HCT116 (cell line): ENCODE data around the gene LASP1NB.

Source experiments
- ATAC-seq: fragments of 200-7000 bp; cut with Tn5 transposase; 2 replicates; pipeline ENCODE4 v1.9.1; 2020; ENCODE audit warnings: mild to moderate bottlenecking, moderate library complexity
- BruUV-seq: library from RNA; stranded (reverse); fragments of 400-500 nt; replicated peaks from 2 replicates; lab custom pipeline; 2021; lab: Mats Ljungman, UMichigan
- CTCF ChIA-PET: fragments of 300-600 bp; sonication (Branson Sonifier 250); formaldehyde crosslinking; loops from one replicate; lab custom pipeline; 2021; ENCODE audit warnings: antibody characterized with exemption; lab: Charles Lee
- POLR2A ChIA-PET: fragments of 300-600, 350-600 bp; sonication (Branson Sonifier 250); formaldehyde crosslinking; loops from one replicate; lab custom pipeline; 2021; ENCODE audit warnings: antibody characterized with exemption; lab: Charles Lee
- RAD21 ChIA-PET, 2 experiments: fragments of 300-600 bp; sonication (Branson Sonifier 250); formaldehyde crosslinking; loops; one replicate each; lab custom pipeline; 2023; ENCODE audit warnings: low total read pairs in 2 of 2; ENCODE audit not compliant: uncharacterized antibody in 2 of 2, unreplicated experiment in 2 of 2, low non-redundant PET in 1 of 2; lab: Charles Lee
- DNase-seq: peaks from one replicate; pipeline ENCODE4 v3.0.0-alpha.2; 2010; ENCODE audit warnings: low read depth, low spot score
- H2AFZ ChIP-seq: fragments of 200-600 bp; shearing (Covaris generic), sonication (generic); 2 replicates; pipeline ENCODE4 v1.6.1; 2017; ENCODE audit warnings: low read depth, mixed run types, mixed read lengths, antibody characterized with exemption, low read length; ENCODE audit not compliant: poor library complexity, severe bottlenecking
- H3K27ac ChIP-seq: 2 replicates; pipeline ENCODE4 v1.5.1; 2012; ENCODE audit warnings: low read depth, low read length
- H3K27me3 ChIP-seq: fragments of 200-600 bp; sonication (generic); 2 replicates; pipeline ENCODE4 v1.6.1; 2016; ENCODE audit warnings: mixed run types, low read length, mixed read lengths; ENCODE audit not compliant: insufficient read depth
- H3K36me3 ChIP-seq, 2 experiments: fragments of 200-500 bp in 1 of 2; fragments of 200-600 bp in 1 of 2; sonication (Bioruptor generic) in 1 of 2; sonication (generic) in 1 of 2; 2 replicates each; pipeline versions ENCODE4 v1.5.1 to v1.6.1; 2014 to 2016; ENCODE audit warnings: low read length in 2 of 2, inconsistent platforms in 1 of 2, mixed read lengths in 1 of 2, mixed run types in 1 of 2; ENCODE audit not compliant: insufficient read depth in 2 of 2, control insufficient read depth in 1 of 2
- H3K4me1 ChIP-seq, 2 experiments: fragments of 200-600 bp in 1 of 2; sonication (generic) in 1 of 2; 2 replicates each; pipeline versions ENCODE4 v1.5.1 to v1.6.1; 2012 to 2017; ENCODE audit warnings: low read length in 2 of 2, inconsistent platforms in 1 of 2, mild to moderate bottlenecking in 1 of 2, mixed read lengths in 1 of 2, mixed run types in 1 of 2, moderate library complexity in 1 of 2; ENCODE audit not compliant: insufficient read depth in 2 of 2, control insufficient read depth in 1 of 2
- H3K4me2 ChIP-seq: fragments of 200-600 bp; sonication (generic); 2 replicates; pipeline ENCODE4 v1.6.1; 2017; ENCODE audit warnings: mixed run types, low read length, mixed read lengths
- H3K4me3 ChIP-seq, 2 experiments: fragments of 200-600 bp in 1 of 2; sonication (generic) in 1 of 2; replicated peaks in 1 of 2; 2 replicates each; pipeline ENCODE4 v1.5.1; 2011 to 2016; ENCODE audit warnings: low read length in 2 of 2, control low read depth in 1 of 2, low read depth in 1 of 2, mild to moderate bottlenecking in 1 of 2, mixed read lengths in 1 of 2, mixed run types in 1 of 2
- H3K79me2 ChIP-seq: fragments of 200-600 bp; sonication (generic); 2 replicates; pipeline ENCODE4 v1.6.1; 2017; ENCODE audit warnings: mild to moderate bottlenecking, mixed run types, low read length, moderate library complexity, mixed read lengths; ENCODE audit not compliant: insufficient read depth
- H3K9ac ChIP-seq: fragments of 200-600 bp; sonication (generic); 2 replicates; pipeline ENCODE4 v1.6.1; 2016; ENCODE audit warnings: low read length, mixed read lengths
- H3K9me2 ChIP-seq: fragments of 200-600 bp; sonication (generic), shearing (Covaris generic); 2 replicates; pipeline ENCODE4 v1.6.1; 2017; ENCODE audit warnings: mixed run types, mild to moderate bottlenecking, moderate library complexity; ENCODE audit not compliant: insufficient read depth
- H3K9me3 ChIP-seq, 2 experiments: fragments of 200-500 bp in 1 of 2; fragments of 200-600 bp in 1 of 2; sonication (Bioruptor generic) in 1 of 2; sonication (generic) in 1 of 2; 2 replicates each; pipeline ENCODE4 v1.6.1; 2014 to 2017; ENCODE audit warnings: low read length in 2 of 2, mixed read lengths in 2 of 2, inconsistent platforms in 1 of 2, low read depth in 1 of 2, mild to moderate bottlenecking in 1 of 2, mixed run types in 1 of 2, moderate library complexity in 1 of 2; ENCODE audit not compliant: control insufficient read depth in 1 of 2, insufficient read depth in 1 of 2
- H4K20me1 ChIP-seq: fragments of 200-600 bp; sonication (generic), shearing (Covaris generic); 2 replicates; pipeline ENCODE4 v1.6.1; 2017; ENCODE audit warnings: mixed run types, mild to moderate bottlenecking, moderate library complexity; ENCODE audit not compliant: insufficient read depth
- CEBPB ChIP-seq: IDR thresholded peaks from 2 replicates; pipeline ENCODE4 v1.6.1; 2012; ENCODE audit warnings: low read depth
- EGR1 ChIP-seq: IDR thresholded peaks from 2 replicates; pipeline ENCODE4 v1.6.1; 2012; ENCODE audit warnings: low read depth
- EZH2 ChIP-seq: fragments of 200-600 bp; sonication (generic); IDR thresholded peaks from 2 replicates; pipeline ENCODE4 v1.6.1; 2017; ENCODE audit warnings: antibody characterized with exemption, mixed run types
- EZH2phosphoT487 ChIP-seq: fragments of 200-600 bp; IDR thresholded peaks from 2 replicates; pipeline ENCODE4 v1.6.1; 2018; ENCODE audit warnings: antibody characterized with exemption, borderline replicate concordance
- JUND ChIP-seq: IDR thresholded peaks from 2 replicates; pipeline ENCODE4 v1.6.1; 2012
- POLR2A ChIP-seq: IDR thresholded peaks from 2 replicates; pipeline ENCODE4 v1.7.0; 2011; ENCODE audit warnings: borderline replicate concordance; ENCODE audit not compliant: insufficient read depth, insufficient read length; ENCODE audit errors: extremely low read depth
- RAD21 ChIP-seq: IDR thresholded peaks from 2 replicates; pipeline ENCODE4 v1.6.1; 2012; ENCODE audit warnings: low read depth, mild to moderate bottlenecking
- SP1 ChIP-seq: IDR thresholded peaks from 2 replicates; pipeline ENCODE4 v1.6.1; 2012; ENCODE audit warnings: low read depth
- SRF ChIP-seq: IDR thresholded peaks from 2 replicates; pipeline ENCODE4 v1.6.1; 2012; ENCODE audit warnings: low read depth
- TCF7L2 ChIP-seq: IDR thresholded peaks from 2 replicates; pipeline ENCODE4 v1.7.0; 2011; ENCODE audit warnings: borderline replicate concordance, inconsistent platforms; ENCODE audit not compliant: insufficient read depth, insufficient read length; ENCODE audit errors: extremely low read depth
- YY1 ChIP-seq: IDR thresholded peaks from 2 replicates; pipeline ENCODE4 v1.6.1; 2011; ENCODE audit warnings: low read length, low read depth, moderate library complexity, mild to moderate bottlenecking; ENCODE audit not compliant: insufficient replicate concordance; ENCODE audit errors: extremely low read depth
- ZNF274 ChIP-seq: fragments of 200-500 bp; sonication (Bioruptor generic); IDR thresholded peaks from 2 replicates; pipeline ENCODE4 v1.6.1; 2014; ENCODE audit warnings: mild to moderate bottlenecking, low read depth, low read length, inconsistent platforms
- intact Hi-C: fragments of 100-400 bp; cut with micrococcal nuclease; formaldehyde crosslinking; loops from 2 replicates; pipeline ENCODE4 v1.10.0; 2022
- TF ChIP-seq, protein P1 (sequence below), 3 experiments: fragments of 200-600 bp in 1 of 3; sonication (generic) in 1 of 3; IDR thresholded peaks in 2 of 3; conservative IDR thresholded peaks in 1 of 3; 2 replicates each; pipeline ENCODE4 v1.5.1; 2012 to 2017; ENCODE audit warnings: low read depth in 2 of 3, low read length in 2 of 3, antibody characterized with exemption in 1 of 3, borderline replicate concordance in 1 of 3, control low read depth in 1 of 3, mild to moderate bottlenecking in 1 of 3, mixed read lengths in 1 of 3, mixed run types in 1 of 3, moderate library complexity in 1 of 3; ENCODE audit not compliant: insufficient read depth in 1 of 3
- TF ChIP-seq, protein P2 (sequence below): IDR thresholded peaks from 2 replicates; pipeline ENCODE4 v1.6.1; 2012
- TF ChIP-seq, protein P3 (sequence below): IDR thresholded peaks from 2 replicates; pipeline ENCODE4 v1.6.1; 2011; ENCODE audit warnings: mild to moderate bottlenecking, low read length, moderate library complexity; ENCODE audit not compliant: insufficient replicate concordance; ENCODE audit errors: extremely low read depth
- TF ChIP-seq, protein P4 (sequence below): IDR thresholded peaks from 2 replicates; pipeline ENCODE4 v1.6.1; 2012; ENCODE audit warnings: low read depth
- TF ChIP-seq, protein P5 (sequence below): IDR thresholded peaks from 2 replicates; pipeline ENCODE4 v1.6.1; 2012

The LASP1NB gene

DNA sequence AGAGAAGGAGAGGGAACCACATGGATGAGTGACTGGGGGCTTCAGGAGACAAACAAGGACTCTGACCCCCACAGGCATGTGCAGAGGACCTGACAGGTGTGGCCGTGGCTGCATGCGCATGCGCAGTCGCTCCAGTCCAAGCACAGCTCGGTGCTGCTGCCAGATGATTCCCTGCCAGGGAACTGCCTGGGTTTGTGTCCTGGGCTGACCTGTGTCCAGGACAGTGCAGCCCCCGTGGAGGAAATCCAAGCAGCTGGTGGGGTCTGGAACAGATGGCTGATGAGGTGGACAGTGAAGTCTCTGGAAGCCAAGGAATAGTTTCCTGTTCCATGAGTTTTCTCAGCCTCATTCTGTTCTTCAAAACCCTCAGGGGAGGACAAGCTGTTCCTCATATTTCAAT, 28.2 kb upstream of the LASP1NB start:
- ChIA-PET CTCF (no interaction called here), RAD21 (no interaction called here), POLR2A (no interaction called here)
- H3K27ac ChIP-seq: no peak overlapping the region
- H3K4me2 ChIP-seq: no peak overlapping the region
- intact Hi-C loops: no loop called here
- H3K4me1 ChIP-seq: no peaks in the 10 kb centered on the region
- H3K27me3 ChIP-seq: no peaks in the 10 kb centered on the region
- TF ChIP-seq SRF: no peak
- TF ChIP-seq EZH2phosphoT487: no peak
- TF ChIP-seq POLR2A: no peak
- no peak for TF ChIP-seq EZH2
- TF ChIP-seq EGR1: no peak
- TF ChIP-seq ZNF274: no peak
- TF ChIP-seq, protein P1, sequence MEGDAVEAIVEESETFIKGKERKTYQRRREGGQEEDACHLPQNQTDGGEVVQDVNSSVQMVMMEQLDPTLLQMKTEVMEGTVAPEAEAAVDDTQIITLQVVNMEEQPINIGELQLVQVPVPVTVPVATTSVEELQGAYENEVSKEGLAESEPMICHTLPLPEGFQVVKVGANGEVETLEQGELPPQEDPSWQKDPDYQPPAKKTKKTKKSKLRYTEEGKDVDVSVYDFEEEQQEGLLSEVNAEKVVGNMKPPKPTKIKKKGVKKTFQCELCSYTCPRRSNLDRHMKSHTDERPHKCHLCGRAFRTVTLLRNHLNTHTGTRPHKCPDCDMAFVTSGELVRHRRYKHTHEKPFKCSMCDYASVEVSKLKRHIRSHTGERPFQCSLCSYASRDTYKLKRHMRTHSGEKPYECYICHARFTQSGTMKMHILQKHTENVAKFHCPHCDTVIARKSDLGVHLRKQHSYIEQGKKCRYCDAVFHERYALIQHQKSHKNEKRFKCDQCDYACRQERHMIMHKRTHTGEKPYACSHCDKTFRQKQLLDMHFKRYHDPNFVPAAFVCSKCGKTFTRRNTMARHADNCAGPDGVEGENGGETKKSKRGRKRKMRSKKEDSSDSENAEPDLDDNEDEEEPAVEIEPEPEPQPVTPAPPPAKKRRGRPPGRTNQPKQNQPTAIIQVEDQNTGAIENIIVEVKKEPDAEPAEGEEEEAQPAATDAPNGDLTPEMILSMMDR (IDR thresholded peaks at IDR 0.05 in 2 of 3, conservative IDR thresholded peaks at IDR 0.05 in 1 of 3; ENCODE audit: borderline replicate concordance in 1 of 3, insufficient read depth in 1 of 3, low read depth in 2 of 3, low read length in 2 of 3): no peak
- no peak for TF ChIP-seq JUND
- TF ChIP-seq, protein P2, sequence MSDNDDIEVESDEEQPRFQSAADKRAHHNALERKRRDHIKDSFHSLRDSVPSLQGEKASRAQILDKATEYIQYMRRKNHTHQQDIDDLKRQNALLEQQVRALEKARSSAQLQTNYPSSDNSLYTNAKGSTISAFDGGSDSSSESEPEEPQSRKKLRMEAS: no peak
- TF ChIP-seq YY1: no peak
- TF ChIP-seq SP1: no peak
- TF ChIP-seq, protein P3, sequence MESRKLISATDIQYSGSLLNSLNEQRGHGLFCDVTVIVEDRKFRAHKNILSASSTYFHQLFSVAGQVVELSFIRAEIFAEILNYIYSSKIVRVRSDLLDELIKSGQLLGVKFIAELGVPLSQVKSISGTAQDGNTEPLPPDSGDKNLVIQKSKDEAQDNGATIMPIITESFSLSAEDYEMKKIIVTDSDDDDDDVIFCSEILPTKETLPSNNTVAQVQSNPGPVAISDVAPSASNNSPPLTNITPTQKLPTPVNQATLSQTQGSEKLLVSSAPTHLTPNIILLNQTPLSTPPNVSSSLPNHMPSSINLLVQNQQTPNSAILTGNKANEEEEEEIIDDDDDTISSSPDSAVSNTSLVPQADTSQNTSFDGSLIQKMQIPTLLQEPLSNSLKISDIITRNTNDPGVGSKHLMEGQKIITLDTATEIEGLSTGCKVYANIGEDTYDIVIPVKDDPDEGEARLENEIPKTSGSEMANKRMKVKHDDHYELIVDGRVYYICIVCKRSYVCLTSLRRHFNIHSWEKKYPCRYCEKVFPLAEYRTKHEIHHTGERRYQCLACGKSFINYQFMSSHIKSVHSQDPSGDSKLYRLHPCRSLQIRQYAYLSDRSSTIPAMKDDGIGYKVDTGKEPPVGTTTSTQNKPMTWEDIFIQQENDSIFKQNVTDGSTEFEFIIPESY: no peak
- TF ChIP-seq, protein P4, sequence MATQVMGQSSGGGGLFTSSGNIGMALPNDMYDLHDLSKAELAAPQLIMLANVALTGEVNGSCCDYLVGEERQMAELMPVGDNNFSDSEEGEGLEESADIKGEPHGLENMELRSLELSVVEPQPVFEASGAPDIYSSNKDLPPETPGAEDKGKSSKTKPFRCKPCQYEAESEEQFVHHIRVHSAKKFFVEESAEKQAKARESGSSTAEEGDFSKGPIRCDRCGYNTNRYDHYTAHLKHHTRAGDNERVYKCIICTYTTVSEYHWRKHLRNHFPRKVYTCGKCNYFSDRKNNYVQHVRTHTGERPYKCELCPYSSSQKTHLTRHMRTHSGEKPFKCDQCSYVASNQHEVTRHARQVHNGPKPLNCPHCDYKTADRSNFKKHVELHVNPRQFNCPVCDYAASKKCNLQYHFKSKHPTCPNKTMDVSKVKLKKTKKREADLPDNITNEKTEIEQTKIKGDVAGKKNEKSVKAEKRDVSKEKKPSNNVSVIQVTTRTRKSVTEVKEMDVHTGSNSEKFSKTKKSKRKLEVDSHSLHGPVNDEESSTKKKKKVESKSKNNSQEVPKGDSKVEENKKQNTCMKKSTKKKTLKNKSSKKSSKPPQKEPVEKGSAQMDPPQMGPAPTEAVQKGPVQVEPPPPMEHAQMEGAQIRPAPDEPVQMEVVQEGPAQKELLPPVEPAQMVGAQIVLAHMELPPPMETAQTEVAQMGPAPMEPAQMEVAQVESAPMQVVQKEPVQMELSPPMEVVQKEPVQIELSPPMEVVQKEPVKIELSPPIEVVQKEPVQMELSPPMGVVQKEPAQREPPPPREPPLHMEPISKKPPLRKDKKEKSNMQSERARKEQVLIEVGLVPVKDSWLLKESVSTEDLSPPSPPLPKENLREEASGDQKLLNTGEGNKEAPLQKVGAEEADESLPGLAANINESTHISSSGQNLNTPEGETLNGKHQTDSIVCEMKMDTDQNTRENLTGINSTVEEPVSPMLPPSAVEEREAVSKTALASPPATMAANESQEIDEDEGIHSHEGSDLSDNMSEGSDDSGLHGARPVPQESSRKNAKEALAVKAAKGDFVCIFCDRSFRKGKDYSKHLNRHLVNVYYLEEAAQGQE: no peak
- TF ChIP-seq CEBPB: no peak
- TF ChIP-seq, protein P5, sequence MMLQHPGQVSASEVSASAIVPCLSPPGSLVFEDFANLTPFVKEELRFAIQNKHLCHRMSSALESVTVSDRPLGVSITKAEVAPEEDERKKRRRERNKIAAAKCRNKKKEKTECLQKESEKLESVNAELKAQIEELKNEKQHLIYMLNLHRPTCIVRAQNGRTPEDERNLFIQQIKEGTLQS: no peak
- TF ChIP-seq TCF7L2: no peak
- no peak for TF ChIP-seq RAD21
- H3K4me3 ChIP-seq: no peak overlapping the region
- ATAC-seq (no peak), DNase-seq (no peak)
- H4K20me1 ChIP-seq: no peaks in the 10 kb centered on the region
- H3K9ac ChIP-seq: no peak overlapping the region
- H3K79me2 ChIP-seq: peaks cover 3% of the 10 kb centered on the region; the same call in 1 of the 2 replicates
- BruUV-seq: no TSS peak
- no peaks in the 10 kb centered on the region for H3K9me3 ChIP-seq
- no peaks in the 10 kb centered on the region for H3K9me2 ChIP-seq
- no peak overlapping the region for H2AFZ ChIP-seq
- peaks cover 26 to 31% of the 10 kb centered on the region in 2 experiments for H3K36me3 ChIP-seq
